ENCODE data around the gene BANF1. TPM values are rescaled to one million over a fixed set of nuclear protein-coding genes. Genes with fewer than 3 reads are reported as not detected.
A peak's percentile ranks its signal among the peaks of the same experiment; 100 is the strongest.
"Not testable (repeated sequence)": the region's sequence is repeated elsewhere in the genome, so short reads cannot be mapped to it uniquely, and the experiment has no call there.

The BANF1 gene
- total RNA-seq, 2 donors from 2014 or later, result 166 to 174 TPM

DNA sequence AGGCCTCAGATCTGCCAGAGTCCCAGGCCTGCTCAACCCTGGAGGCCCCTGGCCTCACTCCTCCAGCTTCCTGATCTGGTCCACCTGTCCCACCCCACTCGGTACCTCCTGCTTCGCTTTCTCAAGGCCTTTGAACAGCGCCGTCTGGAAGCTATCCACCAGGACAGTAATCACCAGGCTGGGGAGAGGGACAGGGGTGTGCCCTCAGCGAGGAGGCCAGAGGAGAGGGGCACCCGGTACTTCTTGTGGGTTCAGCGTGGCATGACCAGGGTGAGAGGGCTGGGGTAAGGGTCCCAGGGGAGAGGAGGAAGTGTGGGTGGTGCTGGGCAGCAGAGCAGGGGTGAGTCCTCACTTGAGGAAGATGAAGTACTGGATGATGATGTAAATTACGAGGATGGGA is 17.9 kb downstream of the BANF1 start:
- ATAC-seq (replicated peaks in 1 of 2), result no peak

DNA sequence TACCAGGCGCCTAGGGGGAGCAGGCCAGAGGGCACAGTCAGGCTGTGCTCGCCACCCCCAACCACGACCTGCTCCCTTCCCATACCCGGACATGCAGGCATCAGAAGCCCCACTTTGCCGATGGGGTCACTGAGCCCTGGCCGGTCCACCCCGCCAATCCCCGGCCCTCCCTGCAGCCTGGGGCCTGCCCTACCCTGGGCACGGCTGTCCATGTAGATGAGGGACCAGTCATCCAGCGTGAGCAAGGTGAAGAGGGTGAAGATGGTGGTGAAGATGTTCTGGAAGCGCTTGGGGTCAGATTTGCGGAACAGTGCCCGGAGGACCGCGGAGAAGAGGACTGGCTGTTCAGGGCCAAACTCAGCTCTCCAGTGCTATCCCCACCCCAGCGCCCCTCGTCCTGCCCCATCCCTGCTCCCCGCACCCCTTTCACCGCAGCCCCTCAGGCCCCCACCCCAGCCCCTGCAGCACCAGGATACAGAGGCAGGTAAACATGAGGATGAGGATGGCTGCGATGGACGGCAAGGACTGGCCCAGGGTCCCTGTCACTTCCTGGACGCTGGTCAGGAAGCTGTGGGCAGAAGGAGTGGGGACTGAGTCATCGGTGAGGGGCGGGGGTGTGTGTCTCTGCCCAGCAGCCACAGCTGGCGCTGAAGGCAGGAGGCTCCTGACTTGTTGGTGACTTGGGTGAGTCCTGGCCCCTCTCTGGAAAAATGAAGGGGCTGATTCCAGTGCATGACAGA is 18.5 kb downstream of the BANF1 start:
- Mint-ChIP-seq H3K4me1 (ENCODE audit: low read depth) (peaks cover 12% of the 10 kb centered on the region), H3K4me3 (peak overlapping the region in 1 of 2 donors; percentile 34), H3K27me3 (ENCODE audit: low read depth) (peaks cover 7% of the 10 kb centered on the region), H3K9me3 (no peaks in the 10 kb centered on the region), H3K27ac (no peak overlapping the region), H3K36me3 (ENCODE audit: insufficient read depth in 2 of 2) (no peaks in the 10 kb centered on the region)
- ATAC-seq (replicated peaks in 1 of 2) (peak; percentile 59 to 87), DNase-seq (peak; percentile 63 to 65)

More for the DNA sequence above, 17.9 kb downstream of the BANF1 start:
- H3K27me3 Mint-ChIP-seq (ENCODE audit: low read depth), result peaks cover 7% of the 10 kb centered on the region
- H3K27ac Mint-ChIP-seq, result no peak overlapping the region
- no peak for DNase-seq
- H3K4me3 Mint-ChIP-seq, result no peak overlapping the region
- peaks cover 12% of the 10 kb centered on the region for H3K4me1 Mint-ChIP-seq (ENCODE audit: low read depth)
- H3K36me3 Mint-ChIP-seq (ENCODE audit: insufficient read depth in 2 of 2), result no peaks in the 10 kb centered on the region
- H3K9me3 Mint-ChIP-seq, result no peaks in the 10 kb centered on the region

DNA sequence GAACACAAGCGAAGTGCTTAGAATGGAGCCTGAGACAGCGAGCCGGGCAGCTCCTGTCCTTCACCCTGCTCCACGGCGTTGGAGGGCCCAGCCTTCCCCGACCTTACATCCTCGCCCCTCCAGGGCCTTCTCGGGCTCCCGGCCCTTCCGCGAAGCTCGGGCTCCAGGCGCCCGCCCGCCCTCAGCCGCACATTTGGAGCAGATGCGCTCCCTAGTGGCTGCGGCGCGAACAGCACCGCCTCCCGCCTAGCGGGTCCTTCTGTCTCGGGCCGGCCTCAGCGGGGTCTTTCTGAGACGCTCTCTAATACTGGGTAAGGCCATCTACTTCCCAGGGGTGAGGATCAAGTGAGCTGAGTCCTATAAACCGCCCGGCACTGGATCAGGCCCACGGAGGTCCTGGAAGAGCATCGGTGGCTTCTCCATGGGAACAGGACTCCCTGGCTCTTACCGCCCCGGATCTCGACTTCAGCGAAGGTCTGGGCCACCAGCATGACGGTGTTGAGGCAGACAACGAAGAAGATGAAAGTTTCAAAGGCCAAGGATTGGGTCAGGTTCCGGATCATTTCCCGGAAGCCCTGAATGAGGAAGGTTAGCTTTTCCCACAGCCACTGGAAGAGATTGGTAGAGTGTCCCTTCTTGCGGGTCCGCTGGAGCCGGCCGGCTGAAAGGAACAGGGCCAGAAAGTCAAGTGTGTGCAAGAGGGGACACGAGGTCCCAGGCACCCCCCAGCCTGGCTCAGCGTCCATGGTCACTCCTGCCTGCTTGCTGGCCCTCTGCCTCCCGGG is 20.3 kb downstream of the BANF1 start:
- Mint-ChIP-seq H3K27ac (no peak overlapping the region), H3K36me3 (ENCODE audit: insufficient read depth in 2 of 2) (no peaks in the 10 kb centered on the region), H3K4me1 (ENCODE audit: low read depth) (peaks cover 7% of the 10 kb centered on the region), H3K27me3 (ENCODE audit: low read depth) (peaks cover 7% of the 10 kb centered on the region), H3K4me3 (peak overlapping the region; percentile 67 to 76), H3K9me3 (no peaks in the 10 kb centered on the region)
- ATAC-seq (replicated peaks in 1 of 2) (peak; percentile 84 to 88), DNase-seq (peak; percentile 80 to 88)

DNA sequence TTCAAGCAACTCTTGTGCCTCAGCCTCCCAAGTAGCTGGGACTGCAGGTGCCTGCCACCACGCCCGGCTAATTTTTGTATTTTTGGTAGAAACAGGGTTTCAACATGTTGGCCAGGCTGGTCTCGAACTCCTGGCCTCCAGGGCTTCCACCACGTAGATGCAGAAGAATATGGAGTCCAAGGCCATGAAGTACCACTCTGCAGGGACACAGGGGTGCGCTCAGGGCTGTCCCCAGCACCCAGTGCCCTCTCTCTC is 20.8 kb downstream of the BANF1 start:
- not testable (repeated sequence) for H3K4me1 Mint-ChIP-seq (ENCODE audit: low read depth); H3K4me3 Mint-ChIP-seq; ATAC-seq (replicated peaks in 1 of 2); H3K27me3 Mint-ChIP-seq (ENCODE audit: low read depth); H3K36me3 Mint-ChIP-seq (ENCODE audit: insufficient read depth in 2 of 2); DNase-seq; H3K9me3 Mint-ChIP-seq; H3K27ac Mint-ChIP-seq

GRCh38 chr11:66026017-66026529 is 23.8 kb downstream of the BANF1 start, which contains the start of gene CATSPER1:
Gene CATSPER1 (minus strand): TSS chr11:66026479. CDS start chr11:66026379, 100 bp downstream.
- no peak for DNase-seq
- H3K4me3 Mint-ChIP-seq, result no peak within 1 kb of the TSS
- no peaks in the 10 kb centered on the region for H3K36me3 Mint-ChIP-seq (ENCODE audit: insufficient read depth in 2 of 2)
- H3K4me1 Mint-ChIP-seq (ENCODE audit: low read depth), result peaks cover 4% of the 10 kb centered on the region
- peaks cover 7% of the 10 kb centered on the region for H3K27me3 Mint-ChIP-seq (ENCODE audit: low read depth)
- ATAC-seq (replicated peaks in 1 of 2), result no peak
- no peak within 1 kb of the TSS for H3K27ac Mint-ChIP-seq
- no peaks in the 10 kb centered on the region for H3K9me3 Mint-ChIP-seq

DNA sequence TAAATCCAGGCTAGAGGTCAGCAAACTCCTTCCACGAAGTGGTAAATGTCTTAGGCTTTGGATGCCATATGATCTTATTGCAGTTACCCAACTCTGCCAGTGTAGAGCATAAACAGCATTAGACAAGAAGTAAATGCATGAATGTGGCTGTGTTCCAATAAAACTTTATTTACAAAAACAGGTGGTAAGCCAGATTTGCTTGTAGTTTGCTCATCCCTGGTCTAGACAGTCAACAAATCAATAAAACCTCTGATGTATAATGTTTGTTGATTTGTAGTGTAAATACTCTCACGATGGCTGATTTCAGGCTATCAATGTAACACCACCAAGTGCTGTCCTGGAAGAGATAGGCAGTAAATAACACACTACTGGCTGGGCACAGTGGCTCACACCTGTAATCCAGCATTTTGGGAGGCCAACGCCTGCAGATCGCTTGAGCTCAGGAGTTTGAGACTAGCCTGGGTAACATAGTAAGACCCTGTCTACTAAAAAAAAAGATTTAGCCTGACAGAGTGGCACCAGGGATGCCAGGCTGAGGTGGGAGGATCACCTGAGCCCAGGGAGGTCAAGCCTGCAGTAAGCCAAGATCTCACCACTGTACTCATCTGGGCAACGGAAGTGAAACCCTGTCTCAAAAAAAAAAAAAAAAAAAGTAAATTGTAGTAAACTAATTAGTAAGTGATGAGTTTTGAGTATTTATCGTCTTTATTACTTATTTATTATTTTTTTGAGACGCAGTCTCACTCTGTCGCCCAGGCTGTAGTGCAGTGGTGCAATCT is 30.8 kb downstream of the BANF1 start:
- no peaks in the 10 kb centered on the region for H3K4me1 Mint-ChIP-seq (ENCODE audit: low read depth)
- ATAC-seq (replicated peaks in 1 of 2) (no peak), DNase-seq (no peak)
- H3K9me3 Mint-ChIP-seq, result no peaks in the 10 kb centered on the region
- H3K27me3 Mint-ChIP-seq (ENCODE audit: low read depth), result peaks cover 7% of the 10 kb centered on the region
- H3K27ac Mint-ChIP-seq, result no peak overlapping the region
- H3K4me3 Mint-ChIP-seq, result no peak overlapping the region
- no peaks in the 10 kb centered on the region for H3K36me3 Mint-ChIP-seq (ENCODE audit: insufficient read depth in 2 of 2)

GRCh38 chr11:66035653-66036333 is 33.5 kb downstream of the BANF1 start:
- H3K4me1 Mint-ChIP-seq (ENCODE audit: low read depth), result no peaks in the 10 kb centered on the region
- H3K27ac Mint-ChIP-seq, result no peak overlapping the region
- peaks cover 7% of the 10 kb centered on the region for H3K27me3 Mint-ChIP-seq (ENCODE audit: low read depth)
- no peak overlapping the region for H3K4me3 Mint-ChIP-seq
- DNase-seq (no peak), ATAC-seq (replicated peaks in 1 of 2) (no peak)
- no peaks in the 10 kb centered on the region for H3K36me3 Mint-ChIP-seq (ENCODE audit: insufficient read depth in 2 of 2)
- H3K9me3 Mint-ChIP-seq, result no peaks in the 10 kb centered on the region

DNA sequence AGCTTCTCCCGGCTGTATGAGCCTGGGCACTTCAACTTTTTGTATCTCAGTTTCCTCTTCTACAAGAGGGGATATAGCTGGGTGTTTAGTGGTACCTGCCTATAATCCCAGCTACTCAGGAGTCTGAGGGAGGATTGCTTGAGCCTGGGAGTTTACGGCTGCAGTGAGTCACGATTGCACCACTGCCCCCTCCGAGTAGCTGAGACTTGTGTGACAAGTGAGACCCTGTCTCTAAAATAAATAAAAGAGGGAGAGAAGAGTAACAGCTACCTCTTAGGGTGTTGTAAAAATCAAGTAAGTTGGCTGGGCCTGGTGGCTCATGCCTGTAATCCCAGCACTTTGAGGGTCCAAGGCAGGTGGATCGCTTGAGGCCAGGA is 34.0 kb downstream of the BANF1 start:
- H3K4me3 Mint-ChIP-seq, result no peak overlapping the region
- DNase-seq (no peak), ATAC-seq (replicated peaks in 1 of 2) (no peak)
- no peaks in the 10 kb centered on the region for H3K9me3 Mint-ChIP-seq
- H3K4me1 Mint-ChIP-seq (ENCODE audit: low read depth), result no peaks in the 10 kb centered on the region
- H3K36me3 Mint-ChIP-seq (ENCODE audit: insufficient read depth in 2 of 2), result no peaks in the 10 kb centered on the region
- peaks cover 7% of the 10 kb centered on the region for H3K27me3 Mint-ChIP-seq (ENCODE audit: low read depth)
- H3K27ac Mint-ChIP-seq, result no peak overlapping the region

DNA sequence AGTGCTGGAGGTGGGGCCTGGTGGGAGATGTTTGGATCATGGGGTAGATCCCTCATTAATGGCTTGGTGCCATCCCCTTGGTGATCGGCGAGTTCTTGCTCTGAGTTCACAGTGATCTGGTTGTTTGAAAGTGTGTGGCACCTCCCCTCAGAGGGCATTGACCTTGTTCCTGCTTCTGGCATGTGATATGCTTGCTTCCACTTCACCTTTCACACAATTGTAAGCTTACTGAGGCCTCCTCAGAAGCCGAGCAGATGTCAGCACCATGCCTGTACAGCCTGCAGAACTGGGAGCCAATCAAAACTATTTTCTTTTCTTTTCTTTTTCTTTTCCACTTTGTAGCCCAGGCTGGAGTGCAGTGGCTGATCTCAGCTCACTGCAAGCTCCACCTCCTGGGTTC is 35.0 kb downstream of the BANF1 start:
- Mint-ChIP-seq H3K9me3 (no peaks in the 10 kb centered on the region), H3K27me3 (ENCODE audit: low read depth) (peaks cover 7% of the 10 kb centered on the region), H3K36me3 (ENCODE audit: insufficient read depth in 2 of 2) (no peaks in the 10 kb centered on the region), H3K4me1 (ENCODE audit: low read depth) (no peaks in the 10 kb centered on the region), H3K4me3 (no peak overlapping the region), H3K27ac (no peak overlapping the region)
- no peak for DNase-seq
- ATAC-seq (replicated peaks in 1 of 2), result no peak

GRCh38 chr11:66039765-66040164 is 37.5 kb downstream of the BANF1 start:
- no peaks in the 10 kb centered on the region for H3K9me3 Mint-ChIP-seq
- DNase-seq (no peak), ATAC-seq (replicated peaks in 1 of 2) (no peak)
- no peak overlapping the region for H3K4me3 Mint-ChIP-seq
- H3K27ac Mint-ChIP-seq, result no peak overlapping the region
- H3K27me3 Mint-ChIP-seq (ENCODE audit: low read depth), result peaks cover 3% of the 10 kb centered on the region
- peaks cover 6% of the 10 kb centered on the region for H3K4me1 Mint-ChIP-seq (ENCODE audit: low read depth)
- no peaks in the 10 kb centered on the region for H3K36me3 Mint-ChIP-seq (ENCODE audit: insufficient read depth in 2 of 2)

DNA sequence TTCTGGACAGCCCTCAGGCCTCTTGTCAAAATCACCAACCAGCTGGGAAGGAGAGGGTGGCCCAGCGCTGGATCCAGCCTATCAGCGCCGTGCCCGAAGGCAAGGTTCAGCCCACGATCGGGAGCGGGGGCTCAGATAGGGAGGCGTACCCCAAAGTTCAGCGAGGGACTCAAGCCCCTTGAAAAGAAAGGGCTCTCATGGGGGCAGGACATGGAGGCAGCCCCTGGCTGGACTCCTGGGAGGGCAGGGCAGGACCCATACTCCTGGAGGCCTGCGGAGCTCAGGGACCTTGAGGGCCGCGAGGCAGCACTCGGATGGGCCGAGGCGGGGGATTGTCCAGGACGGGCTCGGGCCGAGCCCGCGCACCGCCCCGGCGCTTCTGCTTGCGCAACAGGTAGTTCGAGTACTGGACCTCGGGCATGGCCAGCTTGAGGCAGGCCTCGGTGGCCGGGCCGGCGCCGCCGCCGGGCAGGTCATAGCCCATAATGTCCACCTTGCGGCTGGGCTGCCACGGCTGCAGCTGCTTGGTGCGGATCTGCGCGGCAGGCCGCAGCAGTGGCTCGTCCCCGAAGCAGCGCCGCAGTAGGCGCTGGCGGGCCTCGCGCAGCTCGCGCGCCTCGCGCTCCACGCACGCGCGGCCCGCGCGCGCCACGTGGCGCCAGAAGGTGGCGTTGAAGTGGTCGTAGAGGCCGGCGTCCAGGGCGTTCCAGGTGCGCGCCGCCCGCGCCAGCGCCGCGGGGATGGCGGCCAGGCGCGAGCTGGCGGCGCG is 40.1 kb downstream of the BANF1 start:
- no peaks in the 10 kb centered on the region for H3K27me3 Mint-ChIP-seq (ENCODE audit: low read depth)
- peaks cover 18% of the 10 kb centered on the region for H3K4me1 Mint-ChIP-seq (ENCODE audit: low read depth)

More for the DNA sequence above, 40.1 kb downstream of the BANF1 start:
- ATAC-seq (replicated peaks in 1 of 2) (no peak), DNase-seq (no peak)
- Mint-ChIP-seq H3K36me3 (ENCODE audit: insufficient read depth in 2 of 2) (no peaks in the 10 kb centered on the region), H3K9me3 (no peaks in the 10 kb centered on the region), H3K4me3 (no peak overlapping the region), H3K27ac (no peak overlapping the region)
